K562 (cell line): ENCODE measurements around the gene GAMT. TPM values are rescaled to one million over a fixed set of nuclear protein-coding genes. Genes with fewer than 3 reads are reported as not detected.
A peak's percentile ranks its signal among the peaks of the same experiment; 100 is the strongest.

Experiments used
- ATAC-seq: fragments of 200-7000 bp; cut with Tn5 transposase; 3 replicates; pipeline ENCODE4 v1.9.1; 2020; ENCODE audit warnings: moderate library complexity
- BruUV-seq: library from RNA; stranded (reverse); fragments of 400-500 nt; replicated peaks from 2 replicates; lab custom pipeline; 2021; lab: Mats Ljungman, UMichigan
- CTCF ChIA-PET: fragments of 300-600 bp; formaldehyde crosslinking; extraction: SDS; loops from one replicate; lab custom pipeline; 2021; ENCODE audit warnings: low intra/inter-chr PET ratio; lab: Yijun Ruan, JAX
- POLR2A ChIA-PET: fragments of 300-600, 350-650 bp; sonication (Branson Sonifier 250); formaldehyde crosslinking; extraction: SDS; loops from one replicate; lab custom pipeline; 2021; ENCODE audit warnings: antibody characterized with exemption, inconsistent platforms; lab: Yijun Ruan, JAX
- DNase-seq, 4 experiments: peaks; one replicate each; pipeline versions ENCODE4 v3.0.0 to v3.0.0-alpha.2; 2011 to 2018; ENCODE audit warnings: low spot score in 3 of 4, mixed read lengths in 3 of 4; ENCODE audit errors: extremely low read depth in 1 of 4
- FAIRE-seq: peaks from 2 replicates; lab custom pipeline; 2011; peaks lifted over from hg19 to GRCh38; lab: Jason Lieb, UNC
- H2AFZ ChIP-seq: 2 replicates; pipeline ENCODE4 v1.6.0; 2011; ENCODE audit warnings: low read depth, low read length, control low read depth, inconsistent platforms
- H3K27ac ChIP-seq: fragments of 200-600 bp; 3 replicates; pipeline ENCODE4 v1.8.0; 2011; ENCODE audit warnings: low read depth, mild to moderate bottlenecking, control low read depth, inconsistent platforms, low read length, moderate library complexity, mixed read lengths; ENCODE audit errors: extremely low read depth
- H3K27me3 ChIP-seq, 2 experiments: fragments of 300-600 bp in 1 of 2; 2 replicates in 1 of 2; 3 replicates in 1 of 2; pipeline versions ENCODE4 v1.6.0 to v1.8.0; 2011; ENCODE audit warnings: inconsistent platforms in 2 of 2, low read length in 2 of 2, mild to moderate bottlenecking in 1 of 2, mixed read lengths in 1 of 2, moderate library complexity in 1 of 2; ENCODE audit not compliant: control insufficient read depth in 2 of 2, insufficient read depth in 2 of 2
- H3K36me3 ChIP-seq: fragments of 300-600 bp; 3 replicates; pipeline ENCODE4 v1.8.0; 2011; ENCODE audit warnings: mild to moderate bottlenecking, low read length, inconsistent platforms; ENCODE audit not compliant: control insufficient read depth, insufficient read depth
- H3K4me1 ChIP-seq, 2 experiments: fragments of 200-600 bp in 1 of 2; replicated peaks in 1 of 2; 2 replicates in 1 of 2; 3 replicates in 1 of 2; pipeline versions ENCODE4 v1.5.1 to v1.8.0; 2011; ENCODE audit warnings: inconsistent platforms in 2 of 2, low read length in 2 of 2, mild to moderate bottlenecking in 1 of 2, mixed read lengths in 1 of 2, moderate library complexity in 1 of 2; ENCODE audit not compliant: control insufficient read depth in 2 of 2, insufficient read depth in 2 of 2
- H3K4me2 ChIP-seq: 2 replicates; pipeline ENCODE4 v1.6.1; 2011; ENCODE audit warnings: low read length, control low read depth, inconsistent platforms, mixed read lengths; ENCODE audit not compliant: insufficient read depth
- H3K4me3 ChIP-seq: fragments of 200-600 bp; sonication (generic), shearing (Covaris generic); 2 replicates; pipeline ENCODE4 v1.5.1; 2016; ENCODE audit warnings: control low read depth, inconsistent platforms
- H3K79me2 ChIP-seq: fragments of 200-600 bp; 3 replicates; pipeline ENCODE4 v1.8.0; 2011; ENCODE audit warnings: low read length, inconsistent platforms; ENCODE audit not compliant: control insufficient read depth, insufficient read depth
- H3K9ac ChIP-seq, 2 experiments: 2 replicates each; pipeline versions ENCODE4 v1.6.0 to v1.6.1; 2011; ENCODE audit warnings: low read depth in 2 of 2, low read length in 2 of 2, control low read depth in 1 of 2, inconsistent platforms in 1 of 2, mild to moderate bottlenecking in 1 of 2, mixed read lengths in 1 of 2; ENCODE audit not compliant: insufficient read depth in 1 of 2
- H3K9me1 ChIP-seq: one replicate; pipeline ENCODE4 v1.6.0; 2011; ENCODE audit warnings: inconsistent platforms, mild to moderate bottlenecking, low read length, moderate library complexity; ENCODE audit not compliant: control insufficient read depth, insufficient read depth
- H3K9me3 ChIP-seq: replicated peaks from 2 replicates; pipeline ENCODE4 v1.5.1; 2011; ENCODE audit warnings: low read depth, low read length, inconsistent platforms; ENCODE audit not compliant: control insufficient read depth, insufficient read depth
- H4K20me1 ChIP-seq: replicated peaks from 2 replicates; pipeline ENCODE4 v1.6.1; 2011; ENCODE audit warnings: low read length, inconsistent platforms, mixed read lengths; ENCODE audit not compliant: control insufficient read depth, insufficient read depth
- ASH1L ChIP-seq: fragments of 450-650 bp; IDR thresholded peaks from 2 replicates; pipeline ENCODE4 v1.6.1; 2018; ENCODE audit warnings: borderline replicate concordance, mild to moderate bottlenecking, low read depth; ENCODE audit not compliant: partially characterized antibody
- CAMTA2 ChIP-seq: fragments of 250-450 bp; sonication (Bioruptor Pico); conservative IDR thresholded peaks from 2 replicates; pipeline ENCODE4 v1.5.1; 2022
- CUX1 ChIP-seq: fragments of 200-800 bp; sonication (Bioruptor generic); IDR thresholded peaks from 2 replicates; pipeline ENCODE4 v1.6.1; 2016; ENCODE audit warnings: missing genetic modification characterization, missing compliant biosample characterization
- DIDO1 ChIP-seq: fragments of 450-650 bp; IDR thresholded peaks from 2 replicates; pipeline ENCODE4 v1.6.1; 2016; ENCODE audit warnings: low read depth, missing biosample characterization, missing genetic modification characterization
- FOXO4 ChIP-seq: fragments of 450-650 bp; formaldehyde crosslinking; IDR thresholded peaks from 2 replicates; pipeline ENCODE4 v1.4.0; 2020; ENCODE audit warnings: mild to moderate bottlenecking, moderate library complexity
- OTX1 ChIP-seq: fragments of 450-650 bp; formaldehyde crosslinking; IDR thresholded peaks from 2 replicates; pipeline ENCODE4 v1.4.0; 2022; ENCODE audit warnings: mild to moderate bottlenecking
- RBM25 ChIP-seq: fragments of 200-400 bp; formaldehyde crosslinking; IDR thresholded peaks from 2 replicates; pipeline ENCODE4 v1.6.1; 2018; ENCODE audit warnings: low read length, low read depth, moderate library complexity; ENCODE audit not compliant: severe bottlenecking
- RFX7 ChIP-seq: fragments of 250-450 bp; sonication (Bioruptor Pico); IDR thresholded peaks from 2 replicates; pipeline ENCODE4 v1.5.1; 2021; ENCODE audit warnings: mild to moderate bottlenecking
- SAFB ChIP-seq: fragments of 200-400 bp; formaldehyde crosslinking; IDR thresholded peaks from 2 replicates; pipeline ENCODE4 v1.6.1; 2017; ENCODE audit warnings: low read depth, low read length, borderline replicate concordance
- SUPT5H ChIP-seq: fragments of 450-650 bp; IDR thresholded peaks from 2 replicates; pipeline ENCODE4 v1.6.1; 2016
- ZFP30 ChIP-seq: fragments of 250-450 bp; sonication (Bioruptor Pico); IDR thresholded peaks from 2 replicates; pipeline ENCODE4 v1.8.0; 2022; ENCODE audit warnings: moderate library complexity, mild to moderate bottlenecking, inconsistent platforms, borderline replicate concordance
- WGBS: fragments of 100-300 bp; shearing (Covaris generic); methylation state at CpG from one replicate; pipeline ENCODE4 v1.1.6; 2016; ENCODE audit warnings: low coverage, mixed read lengths; ENCODE audit not compliant: insufficient coverage; ENCODE audit errors: missing lambda C conversion rate; 5-methylcytosine and 5-hydroxymethylcytosine counted together
- in situ Hi-C: fragments of 300-500 bp; cut with MboI; formaldehyde crosslinking; loops from 4 replicates; pipeline ENCODE4 v1.15.0; 2018; ENCODE audit warnings: inconsistent platforms, mixed read lengths
- intact Hi-C: fragments of 100-400 bp; cut with micrococcal nuclease; formaldehyde crosslinking; loops from 2 replicates; pipeline ENCODE4 v1.14.2; 2022
- polyA plus RNA-seq, 8 experiments: library from polyadenylated mRNA; depleted of rRNA in 4 of 8; stranded (reverse) in 5 of 8; unstranded in 3 of 8; fragments of >200 nt; fragmentation: Nextera tagmentation in 2 of 8; fragmentation: Illumina TruSeq in 1 of 8; extraction: Ambion mirVana in 2 of 8; extraction: Trizol in 1 of 8; gene quantifications; 2 replicates each; pipeline versions ENCODE4 v1.2.1 to v1.2.3, GENCODE V29; 2011 to 2014; ENCODE audit warnings: inconsistent platforms in 1 of 8, missing spikeins in 1 of 8
- total RNA-seq, 7 experiments: library from RNA; depleted of rRNA in 6 of 7; stranded (reverse); fragments of >200 nt in 6 of 7; fragmentation: Illumina TruSeq in 2 of 7; extraction: Trizol in 2 of 7; gene quantifications; 2 replicates each; pipeline versions ENCODE4 v1.2.1 to v1.2.3, GENCODE V29; 2011 to 2021; ENCODE audit warnings: low replicate concordance in 1 of 7
- TF ChIP-seq, protein P1 (sequence below): fragments of 250-450 bp; sonication (Bioruptor Pico); IDR thresholded peaks from 2 replicates; pipeline ENCODE4 v1.5.0; 2021; ENCODE audit warnings: mild to moderate bottlenecking, moderate library complexity

Gene GAMT
- total and polyA plus RNA-seq, 9 of the 15 experiments (the other 6 are each of a cell fraction or from before 2014, with no cell fraction given): 1.3 to 35.3 (median 27.2) TPM

DNA sequence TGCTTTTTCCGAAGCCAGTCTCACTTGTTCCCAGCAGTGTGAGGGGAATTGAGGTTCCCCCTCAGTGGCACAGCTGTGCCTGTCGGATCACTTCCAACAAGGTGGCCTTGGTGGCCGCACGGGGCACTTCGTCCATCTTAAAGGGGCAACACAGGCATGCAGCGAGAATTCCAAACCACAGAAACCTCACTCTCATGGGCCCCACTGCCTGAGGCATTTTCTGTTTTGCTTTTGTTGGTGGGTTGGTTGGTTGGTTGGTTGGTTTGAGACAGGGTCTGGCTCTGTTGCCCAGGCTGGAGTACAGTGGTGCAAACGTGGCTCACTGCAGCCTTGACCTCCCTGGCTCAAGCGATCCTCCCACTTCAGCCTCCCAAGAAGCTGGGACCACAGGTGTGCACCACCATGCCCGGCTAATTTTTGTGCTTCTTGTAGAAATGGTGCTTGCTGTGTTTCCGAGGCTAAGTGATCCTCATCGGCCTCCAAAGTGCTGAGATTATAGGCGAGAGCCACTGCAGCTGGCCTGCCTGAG, 21.3 kb downstream of the GAMT start:
- no peak for FAIRE-seq
- intact Hi-C loops: no loop called here
- no peak overlapping the region for H3K4me2 ChIP-seq
- TF ChIP-seq CUX1 (CRISPR knock-in tag) (no peak), CAMTA2 (no peak), SAFB (no peak), RBM25 (no peak), ASH1L (no peak), ZFP30 (CRISPR knock-in tag) (no peak), RFX7 (CRISPR knock-in tag) (no peak), DIDO1 (no peak), SUPT5H (no peak), FOXO4 (CRISPR knock-in tag) (no peak), OTX1 (CRISPR knock-in tag) (no peak)
- TF ChIP-seq, protein P1, sequence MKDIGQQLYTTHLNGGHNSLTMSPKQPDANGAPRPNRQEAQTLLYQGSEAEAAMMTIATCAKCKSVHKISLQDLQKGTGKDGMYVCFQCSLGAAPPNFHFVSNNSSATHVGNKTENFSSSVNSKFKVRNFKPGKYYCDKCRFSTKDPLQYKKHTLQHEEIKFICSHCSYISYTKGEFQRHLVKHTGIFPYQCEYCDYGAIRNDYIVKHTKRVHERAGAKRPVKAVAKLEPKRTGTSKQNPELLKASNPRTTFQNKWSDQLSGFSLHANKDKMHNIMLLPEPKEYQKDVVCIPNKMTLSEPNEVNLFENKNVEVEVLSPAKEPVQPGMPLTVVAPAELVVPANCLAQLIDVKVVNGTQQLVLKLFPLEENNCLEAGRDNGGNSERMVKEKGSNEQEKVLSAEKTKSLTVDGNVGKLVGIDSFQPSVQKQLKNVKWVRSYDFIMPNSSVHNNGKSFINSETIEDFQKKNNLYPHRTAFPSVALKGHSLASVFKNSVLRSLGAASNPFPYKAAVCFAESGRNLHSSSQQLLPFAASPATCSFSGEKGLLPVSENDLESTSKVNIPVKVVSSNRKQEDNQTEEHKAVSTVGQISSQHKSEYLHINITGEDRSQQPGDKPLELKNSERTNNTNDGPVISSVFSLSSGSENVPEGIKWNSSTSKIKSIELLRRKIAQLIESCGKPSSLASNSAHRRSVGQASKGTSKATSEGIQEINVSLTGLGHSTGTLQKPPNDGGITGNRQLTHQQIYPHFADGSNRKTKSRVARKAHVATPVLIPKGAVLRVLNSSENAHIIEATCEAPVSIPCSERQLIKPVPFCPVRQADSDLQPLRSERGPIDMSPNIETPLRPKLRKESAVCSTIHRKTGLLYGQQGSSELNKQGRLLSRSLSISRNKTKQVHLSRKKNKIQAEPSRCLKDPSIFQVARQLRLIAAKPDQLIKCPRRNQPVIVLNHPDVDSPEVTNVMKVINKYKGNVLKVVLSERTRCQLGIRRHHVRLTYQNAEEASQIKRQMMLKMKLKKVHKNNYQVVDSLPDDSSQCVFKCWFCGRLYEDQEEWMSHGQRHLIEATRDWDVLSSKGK (CRISPR knock-in tag): no peak

More for the DNA sequence above, 21.3 kb downstream of the GAMT start:
- Histone ChIP-seq H3K9me1 (no peaks in the 10 kb centered on the region), H3K9me3 (no peaks in the 10 kb centered on the region), H3K27me3 (no peaks in the 10 kb centered on the region), H4K20me1 (no peaks in the 10 kb centered on the region; the same call in 1 of the 2 replicates), H3K36me3 (peaks cover 21% of the 10 kb centered on the region; the same call in 1 of the 3 replicates), H3K4me3 (no peak overlapping the region), H2AFZ (no peak overlapping the region), H3K27ac (no peak overlapping the region), H3K79me2 (peaks cover 13% of the 10 kb centered on the region), H3K9ac (peak overlapping the region in 1 of 2 experiments; percentile 65; a peak in 1 of 4 replicates), H3K4me1 (peaks cover 0 to 44% of the 10 kb centered on the region in 2 experiments; a peak in 2 of 5 replicates)
- no TSS peak for BruUV-seq
- WGBS: 39% methylated on average over 11 of the region's 12 CpGs
- no peak for DNase-seq
- CTCF ChIA-PET: no interaction called here
- ATAC-seq: no peak
- in situ Hi-C loops: loop anchor here (5.0 kb wide), 1 partner anchor 103 kb away; the partner anchor contains the start of gene FAM174C
- POLR2A ChIA-PET: interaction anchor here (0.6 to 0.9 kb wide), 3 partner anchors 14 to 805 kb away, joined by 3 to 4 read pairs (median 3); no protein-coding TSS in a partner anchor
